Right atrium auricular region (tissue), 2 donors: ENCODE measurements around the gene GFRA1. TPM values are rescaled to one million over a fixed set of nuclear protein-coding genes. Genes with fewer than 3 reads are reported as not detected.

Source experiments
- DNase-seq: peaks from one replicate; pipeline ENCODE4 v3.0.0-alpha.2; 2019; ENCODE audit warnings: low spot score
- H3K27ac ChIP-seq, 2 donors: fragments of 200-600 bp; sonication (generic); 1 replicate in 1 of 2; 2 replicates in 1 of 2; pipeline ENCODE4 v1.5.1; 2016 to 2019
- H3K27me3 ChIP-seq, 2 donors: fragments of 200-600 bp; sonication (generic); one replicate each; pipeline versions ENCODE4 v1.5.1 to v1.6.0; 2017 to 2019
- H3K36me3 ChIP-seq: fragments of 200-600 bp; sonication (generic); one replicate; pipeline ENCODE4 v1.5.1; 2016
- H3K4me1 ChIP-seq, 2 donors: fragments of 200-600 bp; sonication (generic); one replicate each; pipeline versions ENCODE4 v1.5.1 to v1.6.0; 2017 to 2019
- H3K4me3 ChIP-seq, 2 donors: fragments of 200-600 bp; sonication (generic); 1 replicate in 1 of 2; 2 replicates in 1 of 2; pipeline ENCODE4 v1.5.1; 2017 to 2019; ENCODE audit warnings: mild to moderate bottlenecking in 1 of 2, moderate library complexity in 1 of 2
- H3K9me3 ChIP-seq, 2 donors: fragments of 200-600 bp; sonication (generic); one replicate each; pipeline ENCODE4 v1.5.1; 2019
- total RNA-seq, 2 donors: library from RNA; depleted of rRNA; stranded (reverse); fragments of >200 nt; gene quantifications; one replicate each; pipeline ENCODE4 v1.1.0, GENCODE V29; 2016
- TF ChIP-seq, protein P1 (sequence below), 2 donors: fragments of 200-600 bp; sonication (generic); IDR thresholded peaks; one replicate each; pipeline ENCODE4 v1.5.1; 2019; ENCODE audit warnings: antibody characterized with exemption in 2 of 2

The GFRA1 gene
- total RNA-seq, 2 donors from 2014 or later = 9.1 to 18.7 TPM

DNA sequence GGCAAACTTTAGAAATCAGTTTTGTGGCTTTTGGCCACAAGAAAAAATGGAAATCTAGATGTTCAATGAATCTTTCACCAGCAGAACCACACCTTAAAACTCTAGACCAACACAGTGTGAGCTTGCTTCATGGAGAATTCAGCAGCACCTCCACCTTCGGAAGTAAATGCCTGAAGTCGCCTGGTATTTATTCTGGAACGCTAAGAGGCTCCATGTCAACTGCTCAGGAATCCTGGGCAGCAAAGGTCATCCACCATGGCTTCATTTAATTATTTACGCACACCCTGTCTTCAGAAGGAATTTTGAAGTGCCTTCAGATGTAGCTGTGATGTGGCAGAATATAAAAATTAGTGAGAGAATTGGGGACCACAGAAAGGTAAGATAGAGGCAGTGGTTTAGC, 167.7 kb downstream of the GFRA1 start:
- Histone ChIP-seq H3K4me3 (no peak overlapping the region), H3K4me1 (no peaks in the 10 kb centered on the region), H3K27ac (no peak overlapping the region), H3K27me3 (no peaks in the 10 kb centered on the region), H3K36me3 (no peaks in the 10 kb centered on the region), H3K9me3 (no peaks in the 10 kb centered on the region)
- no peak for DNase-seq
- TF ChIP-seq, protein P1, sequence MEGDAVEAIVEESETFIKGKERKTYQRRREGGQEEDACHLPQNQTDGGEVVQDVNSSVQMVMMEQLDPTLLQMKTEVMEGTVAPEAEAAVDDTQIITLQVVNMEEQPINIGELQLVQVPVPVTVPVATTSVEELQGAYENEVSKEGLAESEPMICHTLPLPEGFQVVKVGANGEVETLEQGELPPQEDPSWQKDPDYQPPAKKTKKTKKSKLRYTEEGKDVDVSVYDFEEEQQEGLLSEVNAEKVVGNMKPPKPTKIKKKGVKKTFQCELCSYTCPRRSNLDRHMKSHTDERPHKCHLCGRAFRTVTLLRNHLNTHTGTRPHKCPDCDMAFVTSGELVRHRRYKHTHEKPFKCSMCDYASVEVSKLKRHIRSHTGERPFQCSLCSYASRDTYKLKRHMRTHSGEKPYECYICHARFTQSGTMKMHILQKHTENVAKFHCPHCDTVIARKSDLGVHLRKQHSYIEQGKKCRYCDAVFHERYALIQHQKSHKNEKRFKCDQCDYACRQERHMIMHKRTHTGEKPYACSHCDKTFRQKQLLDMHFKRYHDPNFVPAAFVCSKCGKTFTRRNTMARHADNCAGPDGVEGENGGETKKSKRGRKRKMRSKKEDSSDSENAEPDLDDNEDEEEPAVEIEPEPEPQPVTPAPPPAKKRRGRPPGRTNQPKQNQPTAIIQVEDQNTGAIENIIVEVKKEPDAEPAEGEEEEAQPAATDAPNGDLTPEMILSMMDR (IDR thresholded peaks at IDR 0.05) = no peak

DNA sequence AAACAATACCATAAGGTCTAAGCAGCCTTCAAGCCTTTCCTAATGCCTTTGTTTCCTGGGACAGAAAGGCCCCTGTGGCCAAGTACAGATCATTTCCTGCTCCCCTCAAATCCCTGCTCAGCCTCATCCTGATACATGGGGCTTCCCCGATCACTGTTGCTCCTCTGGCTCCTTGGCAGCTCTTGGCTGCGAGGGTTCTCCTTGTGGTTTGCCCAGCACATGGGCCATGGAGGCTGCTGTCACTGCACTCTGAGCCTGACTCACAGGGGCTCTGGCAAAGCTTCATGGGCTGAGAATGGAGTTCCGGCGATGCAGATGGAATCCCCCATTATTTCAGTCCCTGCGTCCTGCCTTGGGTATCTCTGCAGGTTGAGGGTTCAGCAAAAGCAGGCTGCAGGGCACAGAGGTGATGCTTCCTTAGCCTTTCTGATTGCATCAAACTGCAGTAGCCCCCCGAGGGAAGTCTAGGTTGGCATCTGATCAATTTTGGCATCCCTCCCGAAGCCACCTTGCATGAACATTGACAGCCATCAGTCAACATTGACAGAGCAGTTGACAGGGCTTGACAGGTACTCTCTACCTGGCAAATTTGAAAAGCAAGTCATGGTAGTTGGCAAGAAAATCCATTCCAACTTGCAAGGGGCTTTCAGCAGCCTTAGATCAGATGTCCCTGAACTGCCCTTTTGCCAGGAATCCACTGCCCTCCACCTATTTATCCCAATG, 168.6 kb downstream of the GFRA1 start:
- Histone ChIP-seq H3K27ac (no peak overlapping the region), H3K9me3 (no peaks in the 10 kb centered on the region), H3K4me3 (no peak overlapping the region), H3K4me1 (no peaks in the 10 kb centered on the region), H3K27me3 (no peaks in the 10 kb centered on the region), H3K36me3 (no peaks in the 10 kb centered on the region)
- no peak for DNase-seq
- TF ChIP-seq, protein P1 (IDR thresholded peaks at IDR 0.05) = no peak

DNA sequence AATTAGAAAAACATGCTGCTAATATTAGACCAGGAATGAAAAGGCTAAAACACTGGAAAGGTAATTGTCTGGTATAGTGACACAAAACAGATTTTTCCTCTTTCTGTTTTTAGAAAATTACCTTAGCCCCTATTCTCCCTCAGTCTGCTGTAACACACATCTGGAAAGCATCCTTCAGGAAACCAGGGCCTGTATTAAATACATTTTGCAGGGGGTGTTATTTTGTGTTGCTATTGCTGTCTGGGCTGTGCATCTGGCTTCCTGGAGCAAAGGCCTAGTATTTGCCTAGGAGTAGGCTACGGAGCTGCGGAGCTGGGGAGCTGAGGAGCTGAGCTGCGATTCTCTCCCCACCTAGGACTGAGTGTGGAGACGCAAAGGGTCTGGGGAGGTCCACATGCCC, 169.3 kb downstream of the GFRA1 start:
- Histone ChIP-seq H3K4me3 (no peak overlapping the region), H3K9me3 (no peaks in the 10 kb centered on the region), H3K4me1 (no peaks in the 10 kb centered on the region), H3K27ac (no peak overlapping the region), H3K27me3 (no peaks in the 10 kb centered on the region), H3K36me3 (no peaks in the 10 kb centered on the region)
- TF ChIP-seq, protein P1 (IDR thresholded peaks at IDR 0.05) = no peak
- DNase-seq = no peak

DNA sequence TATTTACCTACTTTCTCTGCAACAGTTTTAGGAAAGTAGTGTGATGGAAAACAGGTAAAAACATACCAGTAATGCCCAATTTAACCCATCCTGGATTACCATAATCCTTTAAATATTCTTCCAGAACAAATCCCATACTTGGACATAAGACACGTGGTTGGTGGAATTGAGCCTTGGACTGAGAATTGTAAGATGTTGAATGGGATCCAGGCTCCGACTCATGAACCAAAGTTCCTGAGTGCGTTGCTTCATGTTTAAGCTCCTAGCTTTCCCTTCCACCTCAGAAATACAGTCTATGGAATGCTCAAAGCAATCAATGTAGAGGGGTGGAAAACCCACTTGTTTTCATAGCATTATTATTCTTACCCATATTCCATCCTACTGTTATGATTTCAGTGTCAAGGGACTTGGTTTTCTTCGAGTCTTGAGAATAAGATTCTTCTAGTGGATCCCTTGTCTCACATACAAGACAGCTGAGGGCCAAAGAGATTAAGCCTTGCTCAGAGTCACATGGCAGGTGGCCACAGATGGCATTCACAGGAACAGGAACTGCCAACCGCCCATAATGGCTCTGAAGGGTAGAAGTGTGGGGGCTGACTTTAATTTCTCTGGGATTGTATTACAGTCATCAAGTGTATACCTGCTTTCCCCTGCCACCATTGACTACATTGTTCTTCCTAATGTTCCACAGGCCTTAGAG, 171.2 kb downstream of the GFRA1 start:
- H3K9me3 ChIP-seq = no peaks in the 10 kb centered on the region
- H3K36me3 ChIP-seq = no peaks in the 10 kb centered on the region
- H3K27me3 ChIP-seq = no peaks in the 10 kb centered on the region
- H3K4me1 ChIP-seq = no peaks in the 10 kb centered on the region
- TF ChIP-seq, protein P1 (IDR thresholded peaks at IDR 0.05) = no peak
- H3K4me3 ChIP-seq = no peak overlapping the region
- no peak for DNase-seq
- no peak overlapping the region for H3K27ac ChIP-seq

DNA sequence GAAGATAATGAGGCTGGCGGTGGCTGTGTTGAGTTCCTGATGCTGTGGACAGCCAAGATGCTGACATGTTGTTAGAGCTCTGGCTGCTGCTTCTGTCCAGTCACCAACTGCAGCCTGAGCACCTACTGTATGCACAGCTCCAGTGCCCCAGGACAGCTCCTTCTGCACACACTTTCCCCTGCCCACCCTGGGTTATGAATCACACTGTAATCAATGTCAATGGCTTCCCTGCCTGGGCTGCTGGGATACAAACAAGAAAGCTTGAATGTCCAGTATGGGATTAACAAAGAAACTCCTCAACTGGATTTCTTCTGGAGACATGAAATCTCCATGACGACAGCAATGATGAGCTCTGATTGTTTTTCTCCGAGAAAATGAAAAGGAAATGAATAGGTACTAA, 172.0 kb downstream of the GFRA1 start:
- Histone ChIP-seq H3K4me3 (no peak overlapping the region), H3K27ac (no peak overlapping the region)
- TF ChIP-seq, protein P1 (IDR thresholded peaks at IDR 0.05) = no peak

More for the DNA sequence above, 172.0 kb downstream of the GFRA1 start:
- Histone ChIP-seq H3K36me3 (no peaks in the 10 kb centered on the region), H3K27me3 (no peaks in the 10 kb centered on the region), H3K9me3 (no peaks in the 10 kb centered on the region), H3K4me1 (no peaks in the 10 kb centered on the region)
- no peak for DNase-seq
